ENCODE results near the gene TMEM117. TPM values are rescaled to one million over a fixed set of nuclear protein-coding genes. Genes with fewer than 3 reads are reported as not detected.

Gene TMEM117
- total and polyA plus RNA-seq, 2 donors (not counting 3 experiments of a cell fraction or from before 2014, with no cell fraction given) = 1.2 to 3.8 TPM

- dilution Hi-C loops (cut with MboI; ENCODE audit: extremely low pct_ligation_motif_present, low sequenced_read_pairs) = no loop called here
- no TSS peak for BruUV-seq (replicated peaks)
- H3K9ac ChIP-seq (replicated peaks; ENCODE audit: extremely low read depth, insufficient read depth, low read length) = no peak overlapping the region
- no peaks in the 10 kb centered on the region for H3K27me3 ChIP-seq (ENCODE audit: control insufficient read depth in 2 of 2, insufficient read depth in 2 of 2, low read length in 2 of 2)
- DNase-seq (ENCODE audit: low read depth, low spot score) = no peak
- H3K36me3 ChIP-seq (ENCODE audit: control insufficient read depth in 2 of 2, extremely low read depth in 1 of 2, insufficient read depth in 2 of 2, low read length in 2 of 2) = no peaks in the 10 kb centered on the region
- intact Hi-C loops (cut with micrococcal nuclease) = no loop called here
- H4K20me1 ChIP-seq (replicated peaks; ENCODE audit: control insufficient read depth, extremely low read depth, insufficient read depth, low read length) = no peaks in the 10 kb centered on the region
- ChIA-PET CTCF (no interaction called here), POLR2A (no interaction called here)
- no peak overlapping the region for H3K27ac ChIP-seq (ENCODE audit: insufficient read depth, low read depth, low read length)
- H2AFZ ChIP-seq (ENCODE audit: low read depth, low read length) = no peak overlapping the region
- no peaks in the 10 kb centered on the region for H3K4me1 ChIP-seq (ENCODE audit: control insufficient read depth, extremely low read depth, insufficient read depth, low read length)
- no peak overlapping the region for H3K4me2 ChIP-seq (ENCODE audit: insufficient read depth, low read length)
- H3K4me3 ChIP-seq (replicated peaks in 1 of 3; ENCODE audit: insufficient read depth in 1 of 3, low read depth in 1 of 3, low read length in 3 of 3) = no peak overlapping the region
- TF ChIP-seq JUN (IDR thresholded peaks at IDR 0.05; ENCODE audit: borderline replicate concordance, insufficient read depth, insufficient read length, low read depth) (no peak), MAX (IDR thresholded peaks at IDR 0.05; ENCODE audit: insufficient read depth, insufficient read length) (no peak), FOS (IDR thresholded peaks at IDR 0.05; ENCODE audit: borderline replicate concordance, insufficient read depth, low read length) (no peak), POLR2AphosphoS5 (IDR thresholded peaks at IDR 0.05; ENCODE audit: insufficient read depth, low read depth, low read length) (no peak), EZH2 (IDR thresholded peaks at IDR 0.05; ENCODE audit: borderline replicate concordance, low read depth, low read length, severe bottlenecking) (no peak), CTCF (IDR thresholded peaks at IDR 0.05; ENCODE audit: extremely low read depth in 1 of 2, insufficient read depth in 1 of 2, low read depth in 1 of 2, low read length in 2 of 2) (no peak), POLR2A (IDR thresholded peaks at IDR 0.05; ENCODE audit: low read depth, low read length) (no peak), MYC (IDR thresholded peaks at IDR 0.05; ENCODE audit: low read depth, low read length) (no peak), GATA2 (IDR thresholded peaks at IDR 0.05; ENCODE audit: insufficient read depth, insufficient read length, low read depth, low read length) (no peak)
- H3K9me1 ChIP-seq (replicated peaks; ENCODE audit: control insufficient read depth, extremely low read depth, insufficient read depth, low read length) = no peaks in the 10 kb centered on the region
- H3K9me3 ChIP-seq (replicated peaks; ENCODE audit: control insufficient read depth, insufficient read depth, low read length) = no peaks in the 10 kb centered on the region
- FAIRE-seq = no peak
- H3K79me2 ChIP-seq (ENCODE audit: control insufficient read depth, insufficient read depth, low read length) = no peaks in the 10 kb centered on the region
Measured at GRCh38 chr12:44126806-44127205, 290.9 kb downstream of the TMEM117 start.

Data from endothelial cell of umbilical vein (primary cell).